Breast epithelium (tissue), 4 donors: ENCODE measurements around the gene FBXL22. TPM values are rescaled to one million over a fixed set of nuclear protein-coding genes. Genes with fewer than 3 reads are reported as not detected.

Source experiments
- DNase-seq, 2 donors: peaks; one replicate each; pipeline ENCODE4 v3.0.0-alpha.2; 2019; ENCODE audit warnings: low spot score in 2 of 2
- H3K27ac ChIP-seq, 2 donors: fragments of 200-600 bp; sonication (generic) in 1 of 2; one replicate each; pipeline ENCODE4 v1.5.1; 2016 to 2019; ENCODE audit warnings: mild to moderate bottlenecking in 1 of 2
- H3K27me3 ChIP-seq, 2 donors: fragments of 200-600 bp; sonication (generic) in 1 of 2; one replicate each; pipeline versions ENCODE4 v1.5.1 to v1.6.0; 2017 to 2019; ENCODE audit warnings: control low read depth in 1 of 2, mild to moderate bottlenecking in 1 of 2
- H3K36me3 ChIP-seq: fragments of 200-600 bp; one replicate; pipeline ENCODE4 v1.5.1; 2019
- H3K4me1 ChIP-seq, 2 donors: fragments of 200-600 bp; sonication (generic); one replicate each; pipeline ENCODE4 v1.5.1; 2016 to 2019; ENCODE audit warnings: control low read depth in 1 of 2
- H3K4me3 ChIP-seq, 3 donors: fragments of 200-600 bp; sonication (generic); 1 replicate in 2 of 3; 2 replicates in 1 of 3; pipeline ENCODE4 v1.5.1; 2016 to 2019; ENCODE audit warnings: mild to moderate bottlenecking in 3 of 3, moderate library complexity in 2 of 3
- H3K9me3 ChIP-seq, 2 donors: fragments of 200-600 bp; sonication (generic) in 1 of 2; one replicate each; pipeline ENCODE4 v1.5.1; 2016 to 2019; ENCODE audit warnings: control low read depth in 1 of 2
- CTCF ChIP-seq, 3 donors: fragments of 450-650 bp; IDR thresholded peaks; one replicate each; pipeline ENCODE4 v1.5.1; 2016 to 2017; ENCODE audit warnings: antibody characterized with exemption in 3 of 3, mild to moderate bottlenecking in 3 of 3, moderate library complexity in 3 of 3
- POLR2A ChIP-seq: fragments of 450-650 bp; IDR thresholded peaks from one replicate; pipeline ENCODE4 v1.6.1; 2016; ENCODE audit warnings: antibody characterized with exemption, mild to moderate bottlenecking, moderate library complexity
- POLR2AphosphoS5 ChIP-seq, 3 donors: sonication (generic); formaldehyde crosslinking; IDR thresholded peaks; one replicate each; pipeline ENCODE4 v1.6.1; 2017; ENCODE audit warnings: antibody characterized with exemption in 3 of 3
- intact Hi-C: fragments of 100-400 bp; cut with DNase I; formaldehyde crosslinking; loops from one replicate; pipeline ENCODE4 v1.15.1; 2023; ENCODE audit warnings: low total_unique reads
- total RNA-seq, 3 donors: library from RNA; depleted of rRNA; stranded (reverse); fragments of >200 nt; gene quantifications; one replicate each; pipeline ENCODE4 v1.1.0, GENCODE V29; 2016

The FBXL22 gene
- total RNA-seq, 3 donors from 2014 or later = 0.64 to 3.5 (median 2.0) TPM

- no peak for TF ChIP-seq CTCF (IDR thresholded peaks at IDR 0.05)
- no peak for TF ChIP-seq POLR2A
- TF ChIP-seq POLR2AphosphoS5 (IDR thresholded peaks at IDR 0.05) = no peak
- no peak overlapping the region for H3K4me3 ChIP-seq
- intact Hi-C loops = no loop called here
- no peak for DNase-seq
- peaks cover 5% of the 10 kb centered on the region for H3K36me3 ChIP-seq
- H3K27me3 ChIP-seq = no peaks in the 10 kb centered on the region
- H3K27ac ChIP-seq = no peak overlapping the region
- H3K4me1 ChIP-seq = no peaks in the 10 kb centered on the region
- H3K9me3 ChIP-seq = no peaks in the 10 kb centered on the region
Observed at GRCh38 chr15:63623232-63623969, 26.2 kb downstream of the FBXL22 start.

- no peak for TF ChIP-seq POLR2AphosphoS5 (IDR thresholded peaks at IDR 0.05)
- TF ChIP-seq CTCF (IDR thresholded peaks at IDR 0.05) = no peak
- no peak for TF ChIP-seq POLR2A
- no peaks in the 10 kb centered on the region for H3K27me3 ChIP-seq
- intact Hi-C loops = no loop called here
- no peaks in the 10 kb centered on the region for H3K4me1 ChIP-seq
- no peak for DNase-seq
- H3K4me3 ChIP-seq = no peak overlapping the region
- no peaks in the 10 kb centered on the region for H3K9me3 ChIP-seq
- peaks cover 5% of the 10 kb centered on the region for H3K36me3 ChIP-seq
- H3K27ac ChIP-seq = peak overlapping the region; percentile 27 to 41
Observed at GRCh38 chr15:63626955-63627354, 29.8 kb downstream of the FBXL22 start.

- intact Hi-C loops = no loop called here
- H3K9me3 ChIP-seq = no peaks in the 10 kb centered on the region
- H3K27me3 ChIP-seq = no peaks in the 10 kb centered on the region
- DNase-seq = peak in 1 of 2 donors; percentile 57
- peak overlapping the region; percentile 23 to 37 for H3K27ac ChIP-seq
- no peaks in the 10 kb centered on the region for H3K4me1 ChIP-seq
- H3K4me3 ChIP-seq = no peak overlapping the region
- H3K36me3 ChIP-seq = peaks cover 3% of the 10 kb centered on the region
- no peak for TF ChIP-seq POLR2A
- no peak for TF ChIP-seq CTCF (IDR thresholded peaks at IDR 0.05)
- TF ChIP-seq POLR2AphosphoS5 (IDR thresholded peaks at IDR 0.05) = no peak
Observed at GRCh38 chr15:63628123-63628822, 31.1 kb downstream of the FBXL22 start.

- Histone ChIP-seq H3K4me1 (no peaks in the 10 kb centered on the region), H3K4me3 (no peak overlapping the region), H3K36me3 (no peaks in the 10 kb centered on the region), H3K27ac (no peak overlapping the region), H3K27me3 (no peaks in the 10 kb centered on the region), H3K9me3 (no peaks in the 10 kb centered on the region)
- DNase-seq = no peak
- intact Hi-C loops = no loop called here
- TF ChIP-seq POLR2AphosphoS5 (IDR thresholded peaks at IDR 0.05) (no peak), CTCF (IDR thresholded peaks at IDR 0.05) (no peak), POLR2A (no peak)
Observed at GRCh38 chr15:63630036-63630751, 33.0 kb downstream of the FBXL22 start.
